Lower leg skin (tissue), 3 donors: ENCODE data around the gene NEDD4L.

Source experiments
- CTCF ChIP-seq, 3 donors: fragments of 450-650 bp; IDR thresholded peaks; one replicate each; pipeline ENCODE4 v1.5.1; 2016; ENCODE audit warnings: antibody characterized with exemption in 3 of 3, mild to moderate bottlenecking in 3 of 3, moderate library complexity in 2 of 3
- POLR2A ChIP-seq, 2 donors: fragments of 450-650 bp; IDR thresholded peaks; one replicate each; pipeline ENCODE4 v1.6.1; 2016 to 2017; ENCODE audit warnings: antibody characterized with exemption in 2 of 2, mild to moderate bottlenecking in 1 of 2, moderate library complexity in 1 of 2

- no peak for TF ChIP-seq CTCF (IDR thresholded peaks at IDR 0.05)
- TF ChIP-seq POLR2A (IDR thresholded peaks at IDR 0.05): no peak
Observed at GRCh38 chr18:58307441-58307840, 263.4 kb downstream of the NEDD4L start.
